B cell (primary cell): ENCODE measurements around the gene ACTL8.

Experiments used
- EZH2 ChIP-seq: IDR thresholded peaks from 2 replicates; pipeline ENCODE4 v1.6.1; 2012; ENCODE audit warnings: borderline replicate concordance, low read depth, mild to moderate bottlenecking, moderate library complexity, low read length; ENCODE audit not compliant: insufficient read depth, poor library complexity, severe bottlenecking
- TF ChIP-seq, protein P1 (sequence below): fragments of 200-600 bp; IDR thresholded peaks from one replicate; pipeline ENCODE4 v1.8.0; 2022; ENCODE audit warnings: antibody characterized with exemption, mild to moderate bottlenecking

DNA sequence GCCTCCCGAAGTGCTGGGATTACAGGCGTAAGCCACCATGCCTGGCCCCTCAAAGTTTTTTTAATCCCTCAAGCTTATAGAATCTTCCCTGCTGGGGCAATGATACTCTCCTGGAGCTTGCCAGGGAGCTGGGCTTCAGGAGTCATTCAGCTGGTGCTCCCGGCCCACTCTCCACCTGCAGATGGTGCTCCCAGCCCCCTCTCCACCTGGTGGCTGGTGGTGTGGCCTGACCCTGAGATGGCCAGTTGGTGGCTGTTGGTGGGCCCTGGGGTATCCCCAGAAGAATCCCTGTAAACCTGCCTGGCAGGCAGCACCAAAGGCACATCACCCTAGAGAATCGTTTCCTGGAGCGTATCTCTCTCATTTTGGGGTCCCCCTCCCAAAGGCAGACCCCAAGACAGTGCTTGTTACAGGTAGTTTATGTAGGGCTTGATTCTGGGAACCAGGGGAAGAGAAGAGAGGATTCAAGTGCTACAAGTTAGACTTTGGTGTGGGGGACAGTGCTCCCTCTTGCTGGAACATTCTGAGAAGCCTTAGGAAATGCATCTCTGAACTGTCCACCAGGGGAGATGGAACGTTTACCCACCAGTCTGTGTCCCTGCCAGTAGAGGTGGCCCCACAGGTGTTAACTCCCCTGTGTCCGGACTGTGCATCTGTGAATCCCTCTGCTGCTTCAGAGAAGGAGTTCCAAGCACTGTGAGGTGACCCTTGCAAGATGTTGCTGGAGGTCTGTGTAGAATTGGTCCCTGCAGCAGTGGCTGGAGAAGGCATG, 29.1 kb upstream of the ACTL8 start:
- TF ChIP-seq, protein P1, sequence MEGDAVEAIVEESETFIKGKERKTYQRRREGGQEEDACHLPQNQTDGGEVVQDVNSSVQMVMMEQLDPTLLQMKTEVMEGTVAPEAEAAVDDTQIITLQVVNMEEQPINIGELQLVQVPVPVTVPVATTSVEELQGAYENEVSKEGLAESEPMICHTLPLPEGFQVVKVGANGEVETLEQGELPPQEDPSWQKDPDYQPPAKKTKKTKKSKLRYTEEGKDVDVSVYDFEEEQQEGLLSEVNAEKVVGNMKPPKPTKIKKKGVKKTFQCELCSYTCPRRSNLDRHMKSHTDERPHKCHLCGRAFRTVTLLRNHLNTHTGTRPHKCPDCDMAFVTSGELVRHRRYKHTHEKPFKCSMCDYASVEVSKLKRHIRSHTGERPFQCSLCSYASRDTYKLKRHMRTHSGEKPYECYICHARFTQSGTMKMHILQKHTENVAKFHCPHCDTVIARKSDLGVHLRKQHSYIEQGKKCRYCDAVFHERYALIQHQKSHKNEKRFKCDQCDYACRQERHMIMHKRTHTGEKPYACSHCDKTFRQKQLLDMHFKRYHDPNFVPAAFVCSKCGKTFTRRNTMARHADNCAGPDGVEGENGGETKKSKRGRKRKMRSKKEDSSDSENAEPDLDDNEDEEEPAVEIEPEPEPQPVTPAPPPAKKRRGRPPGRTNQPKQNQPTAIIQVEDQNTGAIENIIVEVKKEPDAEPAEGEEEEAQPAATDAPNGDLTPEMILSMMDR, result no peak
- TF ChIP-seq EZH2, result no peak
